Fibroblast of lung (primary cell): ENCODE data around the gene CAPNS1. TPM values are rescaled to one million over a fixed set of nuclear protein-coding genes. Genes with fewer than 3 reads are reported as not detected.

Source experiments
- DNase-seq, 2 donors: peaks; one replicate each; pipeline versions ENCODE4 v3.0.0 to v3.0.0-alpha.2; 2010; ENCODE audit warnings: low read depth in 2 of 2
- H2AFZ ChIP-seq: 2 replicates; pipeline ENCODE4 v1.5.1; 2012; ENCODE audit warnings: low read length, control low read depth, inconsistent platforms
- H3K27ac ChIP-seq: 2 replicates; pipeline ENCODE4 v1.5.1; 2011; ENCODE audit warnings: low read length, control low read depth; ENCODE audit not compliant: insufficient read depth
- H3K27me3 ChIP-seq: 2 replicates; pipeline ENCODE4 v1.5.1; 2011; ENCODE audit warnings: mild to moderate bottlenecking, low read length; ENCODE audit not compliant: control insufficient read depth, insufficient read depth
- H3K36me3 ChIP-seq: 2 replicates; pipeline ENCODE4 v1.5.1; 2011; ENCODE audit warnings: low read length; ENCODE audit not compliant: control insufficient read depth, insufficient read depth
- H3K4me1 ChIP-seq: 2 replicates; pipeline ENCODE4 v1.5.1; 2011; ENCODE audit warnings: low read length; ENCODE audit not compliant: control insufficient read depth, insufficient read depth; ENCODE audit errors: extremely low read depth
- H3K4me2 ChIP-seq: 2 replicates; pipeline ENCODE4 v1.5.1; 2011; ENCODE audit warnings: low read length, control low read depth; ENCODE audit not compliant: insufficient read depth; ENCODE audit errors: extremely low read depth
- H3K4me3 ChIP-seq, 4 experiments: fragments of 200-600 bp in 1 of 4; sonication (generic) in 1 of 4; replicated peaks in 1 of 4; 2 replicates each; pipeline ENCODE4 v1.5.1; 2011 to 2016; ENCODE audit warnings: low read length in 4 of 4, low read depth in 3 of 4, mild to moderate bottlenecking in 3 of 4, control low read depth in 2 of 4, inconsistent platforms in 1 of 4, mixed read lengths in 1 of 4; ENCODE audit not compliant: insufficient read depth in 1 of 4; ENCODE audit errors: control extremely low read depth in 1 of 4
- H3K79me2 ChIP-seq: 2 replicates; pipeline ENCODE4 v1.5.1; 2012; ENCODE audit warnings: mild to moderate bottlenecking, low read length, inconsistent platforms; ENCODE audit not compliant: control insufficient read depth, insufficient read depth
- H3K9ac ChIP-seq: 2 replicates; pipeline ENCODE4 v1.5.1; 2011; ENCODE audit warnings: mild to moderate bottlenecking, low read length, control low read depth; ENCODE audit not compliant: insufficient read depth
- H3K9me3 ChIP-seq: 2 replicates; pipeline ENCODE4 v1.5.1; 2012; ENCODE audit warnings: low read depth, low read length; ENCODE audit not compliant: control insufficient read depth, insufficient read depth
- H4K20me1 ChIP-seq: 2 replicates; pipeline ENCODE4 v1.5.1; 2011; ENCODE audit warnings: low read length; ENCODE audit not compliant: control insufficient read depth, insufficient read depth; ENCODE audit errors: extremely low read depth
- EZH2 ChIP-seq: IDR thresholded peaks from 2 replicates; pipeline ENCODE4 v1.5.1; 2012; ENCODE audit warnings: low read length, control low read depth, mild to moderate bottlenecking; ENCODE audit errors: missing control alignments
- polyA plus RNA-seq, 2 donors: library from polyadenylated mRNA; depleted of rRNA in 1 of 2; stranded (reverse) in 1 of 2; unstranded in 1 of 2; fragments of >200 nt; gene quantifications; 2 replicates each; pipeline ENCODE4 v1.2.1, GENCODE V29; 2011 to 2012; ENCODE audit warnings: missing spikeins in 1 of 2
- total RNA-seq: library from RNA; depleted of rRNA; stranded (reverse); fragments of >200 nt; gene quantifications from 2 replicates; pipeline ENCODE4 v1.2.1, GENCODE V29; 2014
- TF ChIP-seq, protein P1 (sequence below), 2 donors: IDR thresholded peaks in 1 of 2; conservative IDR thresholded peaks in 1 of 2; 1 replicate in 1 of 2; 2 replicates in 1 of 2; pipeline ENCODE4 v1.5.1; 2011 to 2012; ENCODE audit warnings: low read length in 2 of 2, control low read depth in 1 of 2, inconsistent platforms in 1 of 2, low read depth in 1 of 2, mild to moderate bottlenecking in 1 of 2

CAPNS1 gene
- total and polyA plus RNA-seq, 2 donors (not counting 1 experiment from before 2014, with no cell fraction given) = 466 to 1,189 TPM

DNA sequence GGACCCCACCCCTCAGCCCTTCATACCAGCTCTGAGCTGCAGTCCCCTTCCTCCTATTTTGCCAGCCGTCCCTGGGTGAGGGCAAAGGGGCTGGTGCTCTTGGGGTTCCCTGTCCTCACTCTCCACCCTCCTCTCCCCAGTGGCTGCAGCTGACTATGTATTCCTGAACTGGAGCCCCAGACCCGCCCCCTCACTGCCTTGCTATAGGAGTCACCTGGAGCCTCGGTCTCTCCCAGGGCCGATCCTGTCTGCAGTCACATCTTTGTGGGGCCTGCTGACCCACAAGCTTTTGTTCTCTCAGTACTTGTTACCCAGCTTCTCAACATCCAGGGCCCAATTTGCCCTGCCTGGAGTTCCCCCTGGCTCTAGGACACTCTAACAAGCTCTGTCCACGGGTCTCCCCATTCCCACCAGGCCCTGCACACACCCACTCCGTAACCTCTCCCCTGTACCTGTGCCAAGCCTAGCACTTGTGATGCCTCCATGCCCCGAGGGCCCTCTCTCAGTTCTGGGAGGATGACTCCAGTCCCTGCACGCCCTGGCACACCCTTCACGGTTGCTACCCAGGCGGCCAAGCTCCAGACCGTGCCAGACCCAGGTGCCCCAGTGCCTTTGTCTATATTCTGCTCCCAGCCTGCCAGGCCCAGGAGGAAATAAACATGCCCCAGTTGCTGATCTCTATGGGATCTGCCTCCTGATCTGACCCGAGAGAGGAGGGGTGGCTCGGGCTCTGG is 10.0 kb downstream of the CAPNS1 start:
- Histone ChIP-seq H3K4me1 (peaks cover 6% of the 10 kb centered on the region), H3K9me3 (no peaks in the 10 kb centered on the region), H3K4me2 (no peak overlapping the region), H3K9ac (no peak overlapping the region), H3K27ac (no peak overlapping the region), H3K79me2 (peaks cover 2% of the 10 kb centered on the region), H3K36me3 (peaks cover 25% of the 10 kb centered on the region), H3K4me3 (no peak overlapping the region), H3K27me3 (no peaks in the 10 kb centered on the region), H2AFZ (no peak overlapping the region), H4K20me1 (no peaks in the 10 kb centered on the region)
- TF ChIP-seq, protein P1, sequence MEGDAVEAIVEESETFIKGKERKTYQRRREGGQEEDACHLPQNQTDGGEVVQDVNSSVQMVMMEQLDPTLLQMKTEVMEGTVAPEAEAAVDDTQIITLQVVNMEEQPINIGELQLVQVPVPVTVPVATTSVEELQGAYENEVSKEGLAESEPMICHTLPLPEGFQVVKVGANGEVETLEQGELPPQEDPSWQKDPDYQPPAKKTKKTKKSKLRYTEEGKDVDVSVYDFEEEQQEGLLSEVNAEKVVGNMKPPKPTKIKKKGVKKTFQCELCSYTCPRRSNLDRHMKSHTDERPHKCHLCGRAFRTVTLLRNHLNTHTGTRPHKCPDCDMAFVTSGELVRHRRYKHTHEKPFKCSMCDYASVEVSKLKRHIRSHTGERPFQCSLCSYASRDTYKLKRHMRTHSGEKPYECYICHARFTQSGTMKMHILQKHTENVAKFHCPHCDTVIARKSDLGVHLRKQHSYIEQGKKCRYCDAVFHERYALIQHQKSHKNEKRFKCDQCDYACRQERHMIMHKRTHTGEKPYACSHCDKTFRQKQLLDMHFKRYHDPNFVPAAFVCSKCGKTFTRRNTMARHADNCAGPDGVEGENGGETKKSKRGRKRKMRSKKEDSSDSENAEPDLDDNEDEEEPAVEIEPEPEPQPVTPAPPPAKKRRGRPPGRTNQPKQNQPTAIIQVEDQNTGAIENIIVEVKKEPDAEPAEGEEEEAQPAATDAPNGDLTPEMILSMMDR (conservative IDR thresholded peaks at IDR 0.05 in 1 of 2, IDR thresholded peaks at IDR 0.05 in 1 of 2; ENCODE audit: low read depth in 1 of 2, low read length in 2 of 2) = no peak
- TF ChIP-seq EZH2 = no peak
- no peak for DNase-seq

DNA sequence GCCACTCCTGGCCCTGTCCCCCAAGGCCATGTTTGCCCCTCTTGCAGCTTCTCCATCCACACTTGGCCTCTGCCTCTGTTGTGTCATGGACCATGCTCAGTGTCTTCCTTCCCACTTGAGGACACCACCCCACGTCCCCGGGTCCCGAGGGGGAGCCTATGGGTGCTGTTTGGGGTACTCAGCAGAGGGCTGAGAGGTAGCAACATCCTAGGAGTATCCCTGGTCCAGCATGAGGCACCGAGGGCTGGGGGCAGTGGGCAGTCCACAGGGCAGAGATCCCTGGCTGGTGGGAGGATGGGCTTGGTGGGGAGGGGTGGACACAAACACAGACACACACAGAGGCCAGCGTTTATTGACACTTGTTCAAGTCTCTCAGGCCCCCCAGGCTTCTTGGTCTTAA is 10.7 kb downstream of the CAPNS1 start:
- H2AFZ ChIP-seq = no peak overlapping the region
- H3K9ac ChIP-seq = no peak overlapping the region
- DNase-seq = no peak
- H4K20me1 ChIP-seq = no peaks in the 10 kb centered on the region
- no peaks in the 10 kb centered on the region for H3K9me3 ChIP-seq
- H3K27ac ChIP-seq = no peak overlapping the region
- H3K79me2 ChIP-seq = peaks cover 2% of the 10 kb centered on the region
- H3K36me3 ChIP-seq = peaks cover 24% of the 10 kb centered on the region
- H3K4me1 ChIP-seq = peaks cover 6% of the 10 kb centered on the region
- H3K27me3 ChIP-seq = no peaks in the 10 kb centered on the region
- H3K4me3 ChIP-seq = peak overlapping the region in 1 of 4 experiments; percentile 76
- H3K4me2 ChIP-seq = peak overlapping the region; percentile 75
- TF ChIP-seq, protein P1 (conservative IDR thresholded peaks at IDR 0.05 in 1 of 2, IDR thresholded peaks at IDR 0.05 in 1 of 2; ENCODE audit: low read depth in 1 of 2, low read length in 2 of 2) = no peak
- no peak for TF ChIP-seq EZH2

DNA sequence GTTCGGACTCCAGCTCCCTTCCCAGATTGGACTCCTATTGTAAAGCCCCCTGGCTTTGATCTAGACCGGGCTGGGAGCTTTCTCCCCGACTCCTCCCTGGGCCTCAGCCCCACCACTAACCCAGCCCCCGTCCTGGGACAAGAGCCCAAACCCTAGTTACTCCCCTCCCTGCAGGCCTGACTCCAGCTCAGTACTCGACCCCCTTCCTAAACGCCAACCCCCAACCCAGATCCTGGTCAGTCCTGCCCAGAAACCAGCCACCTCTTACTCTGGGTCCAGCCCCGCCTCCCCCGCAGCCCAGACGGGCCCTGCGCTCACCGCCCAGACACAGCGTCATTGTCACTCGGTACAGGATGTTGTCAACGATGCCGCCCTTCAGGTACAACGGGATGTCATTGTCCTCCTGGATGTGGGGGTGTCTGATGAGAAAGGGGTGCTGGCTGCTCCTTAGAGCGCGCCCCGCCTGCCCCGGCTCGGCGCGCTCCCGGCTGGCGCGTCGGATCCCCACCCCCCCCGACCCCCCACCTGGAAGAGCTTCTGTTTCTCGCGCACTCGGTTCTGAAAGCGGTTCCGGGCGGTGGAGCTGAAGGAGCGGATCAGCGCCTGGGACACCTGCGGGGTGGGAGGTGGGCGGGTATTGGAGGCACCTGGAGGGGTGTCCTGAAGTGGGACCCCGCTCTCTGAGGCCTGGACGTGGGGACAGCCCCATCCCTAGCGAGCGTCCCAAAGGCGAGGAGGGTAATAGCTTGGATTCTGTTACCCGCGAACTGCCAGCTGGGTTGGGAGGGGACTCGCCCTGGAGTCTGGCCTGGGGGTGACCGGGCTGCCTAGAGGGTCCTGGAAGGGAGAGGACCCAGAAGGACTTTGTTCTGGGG is 11.5 kb downstream of the CAPNS1 start:
- H4K20me1 ChIP-seq = no peaks in the 10 kb centered on the region
- peak overlapping the region; percentile 61 for H3K27ac ChIP-seq
- H3K79me2 ChIP-seq = no peaks in the 10 kb centered on the region
- H3K36me3 ChIP-seq = peaks cover 16% of the 10 kb centered on the region
- no peaks in the 10 kb centered on the region for H3K27me3 ChIP-seq
- H3K9me3 ChIP-seq = no peaks in the 10 kb centered on the region
- H2AFZ ChIP-seq = no peak overlapping the region
- TF ChIP-seq, protein P1 (conservative IDR thresholded peaks at IDR 0.05 in 1 of 2, IDR thresholded peaks at IDR 0.05 in 1 of 2; ENCODE audit: low read depth in 1 of 2, low read length in 2 of 2) = no peak
- TF ChIP-seq EZH2 = no peak
- H3K4me2 ChIP-seq = peak overlapping the region; percentile 75
- H3K4me3 ChIP-seq = peak overlapping the region; percentile 5 to 76 (median 48)
- peak in 1 of 2 donors; percentile 11 for DNase-seq
- H3K4me1 ChIP-seq = peaks cover 6% of the 10 kb centered on the region
- H3K9ac ChIP-seq = peak overlapping the region; percentile 53
